Thyroid gland (tissue), 4 donors: ENCODE measurements around the gene ABHD4.

ENCODE experiments used
- POLR2A ChIP-seq, 2 donors: fragments of 450-650 bp; IDR thresholded peaks; one replicate each; pipeline ENCODE4 v1.6.1; 2017; ENCODE audit warnings: antibody characterized with exemption in 2 of 2, mild to moderate bottlenecking in 2 of 2, moderate library complexity in 1 of 2
- TF ChIP-seq, protein P1 (sequence below), 6 experiments: fragments of 200-600 bp in 3 of 6; fragments of 450-650 bp in 3 of 6; sonication (generic) in 3 of 6; IDR thresholded peaks; one replicate each; pipeline ENCODE4 v1.5.1; 2016 to 2019; ENCODE audit warnings: antibody characterized with exemption in 6 of 6, mild to moderate bottlenecking in 2 of 6, inconsistent platforms in 1 of 6, moderate library complexity in 1 of 6

GRCh38 chr14:22580625-22581024, 17.5 kb upstream of the ABHD4 start:
- TF ChIP-seq, protein P1, sequence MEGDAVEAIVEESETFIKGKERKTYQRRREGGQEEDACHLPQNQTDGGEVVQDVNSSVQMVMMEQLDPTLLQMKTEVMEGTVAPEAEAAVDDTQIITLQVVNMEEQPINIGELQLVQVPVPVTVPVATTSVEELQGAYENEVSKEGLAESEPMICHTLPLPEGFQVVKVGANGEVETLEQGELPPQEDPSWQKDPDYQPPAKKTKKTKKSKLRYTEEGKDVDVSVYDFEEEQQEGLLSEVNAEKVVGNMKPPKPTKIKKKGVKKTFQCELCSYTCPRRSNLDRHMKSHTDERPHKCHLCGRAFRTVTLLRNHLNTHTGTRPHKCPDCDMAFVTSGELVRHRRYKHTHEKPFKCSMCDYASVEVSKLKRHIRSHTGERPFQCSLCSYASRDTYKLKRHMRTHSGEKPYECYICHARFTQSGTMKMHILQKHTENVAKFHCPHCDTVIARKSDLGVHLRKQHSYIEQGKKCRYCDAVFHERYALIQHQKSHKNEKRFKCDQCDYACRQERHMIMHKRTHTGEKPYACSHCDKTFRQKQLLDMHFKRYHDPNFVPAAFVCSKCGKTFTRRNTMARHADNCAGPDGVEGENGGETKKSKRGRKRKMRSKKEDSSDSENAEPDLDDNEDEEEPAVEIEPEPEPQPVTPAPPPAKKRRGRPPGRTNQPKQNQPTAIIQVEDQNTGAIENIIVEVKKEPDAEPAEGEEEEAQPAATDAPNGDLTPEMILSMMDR (IDR thresholded peaks at IDR 0.05), result no peak
- no peak for TF ChIP-seq POLR2A (IDR thresholded peaks at IDR 0.05)
